ENCODE results near the gene MARK3.

The MARK3 gene

DNA sequence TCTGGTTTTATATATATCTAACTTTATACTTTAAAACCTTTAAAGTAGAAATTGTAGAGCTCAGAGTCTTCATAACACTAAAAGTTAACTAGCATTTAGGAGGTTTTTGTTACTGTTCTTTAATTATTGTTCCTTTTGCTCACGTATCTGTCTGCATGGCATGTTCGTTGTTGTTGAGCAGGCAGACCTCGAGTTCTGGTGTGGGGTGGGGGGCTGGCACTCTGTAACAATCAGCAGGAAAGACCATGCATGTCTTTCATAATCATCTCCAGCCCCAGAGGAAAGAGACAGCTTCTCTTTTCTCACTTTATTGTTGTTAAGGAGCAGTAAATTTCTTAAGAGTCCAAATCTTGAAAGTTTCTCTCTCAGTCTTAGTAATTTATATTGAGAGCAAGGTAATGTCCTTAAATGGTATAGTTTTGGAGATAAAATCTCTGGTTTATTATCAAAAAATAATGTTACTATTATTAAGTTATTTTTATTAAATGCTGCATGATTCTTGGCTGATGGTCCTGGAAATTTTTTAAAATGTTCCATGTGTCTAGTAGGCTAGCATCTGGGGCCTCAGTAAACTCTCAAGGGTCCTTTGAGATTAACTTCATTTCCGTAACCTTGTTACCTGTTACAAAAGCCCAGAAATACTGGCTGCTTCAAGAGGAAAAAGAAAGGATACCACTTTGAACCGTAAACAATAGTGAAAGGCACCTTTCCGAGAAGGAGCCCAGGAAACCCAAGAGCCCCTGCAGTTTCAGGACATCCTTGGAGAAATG lies 107.1 kb downstream of the MARK3 start:
- no peaks in the 10 kb centered on the region for H3K27me3 ChIP-seq (ENCODE audit: control insufficient read depth, insufficient read depth, low read length)
- peaks cover 70% of the 10 kb centered on the region for H3K36me3 ChIP-seq (ENCODE audit: control insufficient read depth, insufficient read depth, low read length)
- H3K9ac ChIP-seq (ENCODE audit: low read length): no peak overlapping the region
- no peaks in the 10 kb centered on the region for H3K9me3 ChIP-seq (ENCODE audit: control insufficient read depth, insufficient read depth, low read depth, low read length)
- no peak overlapping the region for H3K4me3 ChIP-seq (ENCODE audit: low read depth, low read length)
- H3K4me1 ChIP-seq (ENCODE audit: control insufficient read depth, insufficient read depth, low read length): no peaks in the 10 kb centered on the region
- no peak overlapping the region for H3K27ac ChIP-seq (ENCODE audit: low read depth, low read length)

DNA sequence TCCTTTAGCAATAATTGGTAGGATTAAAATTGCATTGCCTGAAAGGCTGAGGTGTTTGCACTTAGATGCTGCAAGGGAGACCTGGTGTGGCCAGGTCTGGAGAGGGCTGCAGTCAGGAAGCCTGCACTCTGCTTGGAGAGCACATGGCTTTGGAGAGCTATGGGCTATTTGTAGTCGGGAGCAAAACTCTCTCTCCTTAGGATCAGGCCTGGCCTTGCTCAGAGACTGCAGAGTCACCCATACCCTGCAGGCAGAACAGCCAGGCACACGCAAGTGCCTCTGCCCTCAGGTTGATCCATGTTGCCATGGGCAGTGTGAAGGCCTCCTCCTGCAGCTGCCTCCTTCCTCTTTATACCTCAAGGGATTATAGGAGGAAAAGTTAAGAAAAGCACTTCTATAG lies 110.6 kb downstream of the MARK3 start:
- Histone ChIP-seq H3K27ac (ENCODE audit: low read depth, low read length) (no peak overlapping the region), H3K4me1 (ENCODE audit: control insufficient read depth, insufficient read depth, low read length) (no peaks in the 10 kb centered on the region), H3K9ac (ENCODE audit: low read length) (no peak overlapping the region), H3K27me3 (ENCODE audit: control insufficient read depth, insufficient read depth, low read length) (no peaks in the 10 kb centered on the region), H3K9me3 (ENCODE audit: control insufficient read depth, insufficient read depth, low read depth, low read length) (no peaks in the 10 kb centered on the region), H3K36me3 (ENCODE audit: control insufficient read depth, insufficient read depth, low read length) (peaks cover 56% of the 10 kb centered on the region), H3K4me3 (ENCODE audit: low read depth, low read length) (no peak overlapping the region)

- Histone ChIP-seq H3K27me3 (ENCODE audit: control insufficient read depth, insufficient read depth, low read length) (no peaks in the 10 kb centered on the region), H3K36me3 (ENCODE audit: control insufficient read depth, insufficient read depth, low read length) (peaks cover 56% of the 10 kb centered on the region), H3K9ac (ENCODE audit: low read length) (no peak overlapping the region), H3K4me3 (ENCODE audit: low read depth, low read length) (no peak overlapping the region), H3K4me1 (ENCODE audit: control insufficient read depth, insufficient read depth, low read length) (no peaks in the 10 kb centered on the region), H3K27ac (ENCODE audit: low read depth, low read length) (no peak overlapping the region), H3K9me3 (ENCODE audit: control insufficient read depth, insufficient read depth, low read depth, low read length) (no peaks in the 10 kb centered on the region)
These were observed 111.6 kb downstream of the MARK3 start for GRCh38 chr14:103496776-103497175.

GRCh38 chr14:103499709-103500108 lies 114.5 kb downstream of the MARK3 start:
- Histone ChIP-seq H3K36me3 (ENCODE audit: control insufficient read depth, insufficient read depth, low read length) (peaks cover 65% of the 10 kb centered on the region), H3K27ac (ENCODE audit: low read depth, low read length) (no peak overlapping the region), H3K9me3 (ENCODE audit: control insufficient read depth, insufficient read depth, low read depth, low read length) (no peaks in the 10 kb centered on the region), H3K9ac (ENCODE audit: low read length) (no peak overlapping the region), H3K27me3 (ENCODE audit: control insufficient read depth, insufficient read depth, low read length) (no peaks in the 10 kb centered on the region), H3K4me3 (ENCODE audit: low read depth, low read length) (no peak overlapping the region), H3K4me1 (ENCODE audit: control insufficient read depth, insufficient read depth, low read length) (no peaks in the 10 kb centered on the region)

GRCh38 chr14:103500148-103500990 lies 115.2 kb downstream of the MARK3 start:
- no peak overlapping the region for H3K4me3 ChIP-seq (ENCODE audit: low read depth, low read length)
- no peak overlapping the region for H3K9ac ChIP-seq (ENCODE audit: low read length)
- no peaks in the 10 kb centered on the region for H3K4me1 ChIP-seq (ENCODE audit: control insufficient read depth, insufficient read depth, low read length)
- H3K27ac ChIP-seq (ENCODE audit: low read depth, low read length): no peak overlapping the region
- peaks cover 65% of the 10 kb centered on the region for H3K36me3 ChIP-seq (ENCODE audit: control insufficient read depth, insufficient read depth, low read length)
- H3K9me3 ChIP-seq (ENCODE audit: control insufficient read depth, insufficient read depth, low read depth, low read length): no peaks in the 10 kb centered on the region
- no peaks in the 10 kb centered on the region for H3K27me3 ChIP-seq (ENCODE audit: control insufficient read depth, insufficient read depth, low read length)

- no peak overlapping the region for H3K9ac ChIP-seq (ENCODE audit: low read length)
- H3K4me1 ChIP-seq (ENCODE audit: control insufficient read depth, insufficient read depth, low read length): no peaks in the 10 kb centered on the region
- H3K27ac ChIP-seq (ENCODE audit: low read depth, low read length): no peak overlapping the region
- no peaks in the 10 kb centered on the region for H3K27me3 ChIP-seq (ENCODE audit: control insufficient read depth, insufficient read depth, low read length)
- H3K9me3 ChIP-seq (ENCODE audit: control insufficient read depth, insufficient read depth, low read depth, low read length): no peaks in the 10 kb centered on the region
- peaks cover 60% of the 10 kb centered on the region for H3K36me3 ChIP-seq (ENCODE audit: control insufficient read depth, insufficient read depth, low read length)
- H3K4me3 ChIP-seq (ENCODE audit: low read depth, low read length): no peak overlapping the region
These were observed 116.0 kb downstream of the MARK3 start for GRCh38 chr14:103501041-103501870.

DNA sequence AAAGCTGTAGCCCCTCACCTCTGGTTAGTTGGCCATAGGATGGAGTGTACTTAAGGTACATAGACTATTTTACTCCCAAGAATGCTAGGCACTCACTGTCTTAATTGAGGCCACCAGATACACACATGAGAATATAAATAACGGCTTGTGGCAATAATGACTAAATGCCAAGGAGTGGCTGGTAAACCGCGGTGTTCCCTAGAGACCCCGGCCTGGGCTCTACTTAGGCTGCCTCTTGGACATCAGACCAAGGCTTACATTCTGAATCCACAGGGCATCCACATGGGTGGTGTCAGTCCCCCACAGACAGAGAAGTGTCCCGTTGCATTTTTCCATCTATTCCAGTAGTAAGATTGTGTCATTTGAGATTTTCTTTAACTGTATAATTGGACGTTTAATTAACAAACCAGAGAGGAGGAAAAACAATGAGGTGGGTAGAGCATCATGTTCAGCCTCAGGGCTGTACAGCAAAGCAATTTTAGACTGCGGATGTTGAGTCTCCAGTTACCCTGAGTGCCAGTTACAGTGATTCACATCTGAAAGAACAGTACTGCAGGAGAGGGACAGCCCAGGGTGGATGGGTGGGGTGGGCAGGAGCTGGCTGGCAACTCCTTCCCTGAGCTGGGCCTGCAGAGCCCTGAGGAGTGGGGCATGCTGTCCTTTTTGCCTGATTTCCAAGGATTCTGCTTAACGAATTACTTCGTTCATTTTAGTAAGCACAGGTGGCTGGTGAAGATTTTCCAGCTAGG lies 116.9 kb downstream of the MARK3 start:
- Histone ChIP-seq H3K27me3 (ENCODE audit: control insufficient read depth, insufficient read depth, low read length) (no peaks in the 10 kb centered on the region), H3K27ac (ENCODE audit: low read depth, low read length) (no peak overlapping the region), H3K4me3 (ENCODE audit: low read depth, low read length) (no peak overlapping the region), H3K36me3 (ENCODE audit: control insufficient read depth, insufficient read depth, low read length) (peaks cover 60% of the 10 kb centered on the region), H3K9me3 (ENCODE audit: control insufficient read depth, insufficient read depth, low read depth, low read length) (no peaks in the 10 kb centered on the region), H3K4me1 (ENCODE audit: control insufficient read depth, insufficient read depth, low read length) (no peaks in the 10 kb centered on the region), H3K9ac (ENCODE audit: low read length) (no peak overlapping the region)

DNA sequence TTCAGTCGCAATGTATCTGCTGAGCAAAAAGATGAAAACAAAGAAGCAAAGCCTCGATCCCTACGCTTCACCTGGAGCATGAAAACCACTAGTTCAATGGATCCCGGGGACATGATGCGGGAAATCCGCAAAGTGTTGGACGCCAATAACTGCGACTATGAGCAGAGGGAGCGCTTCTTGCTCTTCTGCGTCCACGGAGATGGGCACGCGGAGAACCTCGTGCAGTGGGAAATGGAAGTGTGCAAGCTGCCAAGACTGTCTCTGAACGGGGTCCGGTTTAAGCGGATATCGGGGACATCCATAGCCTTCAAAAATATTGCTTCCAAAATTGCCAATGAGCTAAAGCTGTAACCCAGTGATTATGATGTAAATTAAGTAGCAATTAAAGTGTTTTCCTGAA lies 117.7 kb downstream of the MARK3 start:
- Histone ChIP-seq H3K9me3 (ENCODE audit: control insufficient read depth, insufficient read depth, low read depth, low read length) (no peaks in the 10 kb centered on the region), H3K9ac (ENCODE audit: low read length) (no peak overlapping the region), H3K27me3 (ENCODE audit: control insufficient read depth, insufficient read depth, low read length) (no peaks in the 10 kb centered on the region), H3K4me1 (ENCODE audit: control insufficient read depth, insufficient read depth, low read length) (no peaks in the 10 kb centered on the region), H3K27ac (ENCODE audit: low read depth, low read length) (no peak overlapping the region), H3K36me3 (ENCODE audit: control insufficient read depth, insufficient read depth, low read length) (peaks cover 68% of the 10 kb centered on the region), H3K4me3 (ENCODE audit: low read depth, low read length) (no peak overlapping the region)

DNA sequence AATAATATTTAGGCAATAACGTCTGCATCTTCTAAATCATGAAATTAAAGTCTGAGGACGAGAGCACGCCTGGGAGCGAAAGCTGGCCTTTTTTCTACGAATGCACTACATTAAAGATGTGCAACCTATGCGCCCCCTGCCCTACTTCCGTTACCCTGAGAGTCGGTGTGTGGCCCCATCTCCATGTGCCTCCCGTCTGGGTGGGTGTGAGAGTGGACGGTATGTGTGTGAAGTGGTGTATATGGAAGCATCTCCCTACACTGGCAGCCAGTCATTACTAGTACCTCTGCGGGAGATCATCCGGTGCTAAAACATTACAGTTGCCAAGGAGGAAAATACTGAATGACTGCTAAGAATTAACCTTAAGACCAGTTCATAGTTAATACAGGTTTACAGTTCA lies 118.1 kb downstream of the MARK3 start:
- Histone ChIP-seq H3K27ac (ENCODE audit: low read depth, low read length) (no peak overlapping the region), H3K9ac (ENCODE audit: low read length) (no peak overlapping the region), H3K4me1 (ENCODE audit: control insufficient read depth, insufficient read depth, low read length) (no peaks in the 10 kb centered on the region), H3K9me3 (ENCODE audit: control insufficient read depth, insufficient read depth, low read depth, low read length) (no peaks in the 10 kb centered on the region), H3K4me3 (ENCODE audit: low read depth, low read length) (no peak overlapping the region), H3K27me3 (ENCODE audit: control insufficient read depth, insufficient read depth, low read length) (no peaks in the 10 kb centered on the region), H3K36me3 (ENCODE audit: control insufficient read depth, insufficient read depth, low read length) (peaks cover 69% of the 10 kb centered on the region)

DNA sequence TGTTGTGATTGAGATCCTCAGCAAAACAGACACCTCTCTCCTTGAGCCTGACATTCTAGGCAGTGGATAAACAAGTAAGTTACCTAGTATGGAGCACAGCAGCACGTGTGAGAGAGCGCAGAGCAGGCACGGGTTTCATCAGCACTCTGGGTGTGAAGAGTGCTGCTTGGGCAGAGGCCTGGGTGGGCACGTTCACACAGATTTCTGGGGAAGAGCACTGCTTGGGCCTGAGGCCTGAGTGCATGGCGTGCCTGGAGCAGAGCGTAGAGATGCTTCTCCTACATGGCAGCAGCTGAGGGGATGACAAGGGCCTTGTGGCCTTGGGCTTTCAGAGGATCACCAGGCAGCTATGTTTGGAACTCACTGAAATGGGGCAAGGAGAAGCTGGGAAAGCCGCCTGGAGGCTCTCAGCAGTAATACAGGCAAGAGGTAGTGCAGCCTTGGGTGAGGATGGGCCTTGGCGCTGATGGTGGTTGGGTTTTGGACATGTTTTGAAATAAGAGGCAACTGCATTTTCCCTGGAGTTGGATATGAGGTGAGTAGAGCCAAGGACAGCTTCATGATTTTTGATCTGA lies 119.9 kb downstream of the MARK3 start:
- Histone ChIP-seq H3K9ac (ENCODE audit: low read length) (no peak overlapping the region), H3K27me3 (ENCODE audit: control insufficient read depth, insufficient read depth, low read length) (no peaks in the 10 kb centered on the region), H3K4me3 (ENCODE audit: low read depth, low read length) (no peak overlapping the region), H3K36me3 (ENCODE audit: control insufficient read depth, insufficient read depth, low read length) (peaks cover 75% of the 10 kb centered on the region), H3K9me3 (ENCODE audit: control insufficient read depth, insufficient read depth, low read depth, low read length) (no peaks in the 10 kb centered on the region), H3K4me1 (ENCODE audit: control insufficient read depth, insufficient read depth, low read length) (no peaks in the 10 kb centered on the region), H3K27ac (ENCODE audit: low read depth, low read length) (no peak overlapping the region)
